ENCODE results near the gene ZNF692. TPM values are rescaled to one million over a fixed set of nuclear protein-coding genes. Genes with fewer than 3 reads are reported as not detected.

The ZNF692 gene
- total RNA-seq, 1 experiment from 2014 or later: 40.1 TPM

GRCh38 chr1:248857201-248857600, 1.7 kb downstream of the ZNF692 start:
- H3K27ac Mint-ChIP-seq: no peak overlapping the region; a peak in 1 of 7 replicates
- H3K9ac ChIP-seq (ENCODE audit: extremely low read depth, insufficient read length, low read length): peak overlapping the region; percentile 23
- no peak overlapping the region for H3K27ac ChIP-seq (ENCODE audit: insufficient read length, low read depth, low read length)

More at GRCh38 chr1:248857201-248857600, 1.7 kb downstream of the ZNF692 start:
- Histone ChIP-seq H4K8ac (replicated peaks; ENCODE audit: insufficient read length, low read depth, low read length) (no peak overlapping the region), H3T11ph (ENCODE audit: low read length) (no peak overlapping the region), H3K27me3 (ENCODE audit: insufficient read depth, low read length) (no peaks in the 10 kb centered on the region; the same call in 1 of the 2 replicates), H2BK5ac (ENCODE audit: insufficient read length, low read length) (no peak overlapping the region), H3K4me1 (ENCODE audit: insufficient read depth, low read length) (no peaks in the 10 kb centered on the region), H2BK20ac (ENCODE audit: low read depth, low read length, poor library complexity, severe bottlenecking) (no peak overlapping the region), H3K4ac (ENCODE audit: low read depth, low read length) (no peak overlapping the region), H2AK5ac (ENCODE audit: insufficient read length, low read length) (no peak overlapping the region), H3K23me2 (ENCODE audit: insufficient read length, low read depth, low read length, poor library complexity, severe bottlenecking) (peaks cover 15% of the 10 kb centered on the region), H3K79me1 (ENCODE audit: insufficient read depth, low read depth, low read length, poor library complexity, severe bottlenecking) (no peaks in the 10 kb centered on the region), H4K5ac (ENCODE audit: insufficient read length, low read depth, low read length) (no peak overlapping the region), H3K9me3 (ENCODE audit: control insufficient read depth, low read depth, low read length) (no peaks in the 10 kb centered on the region), H2BK120ac (ENCODE audit: low read depth, low read length, poor library complexity, severe bottlenecking) (no peak overlapping the region), H3K14ac (ENCODE audit: insufficient read depth, low read length) (no peak overlapping the region), H3K79me2 (ENCODE audit: insufficient read depth, low read length) (no peaks in the 10 kb centered on the region), H4K91ac (ENCODE audit: insufficient read length, low read depth, low read length) (no peak overlapping the region), H4K20me1 (ENCODE audit: control insufficient read depth, insufficient read depth, insufficient read length) (no peaks in the 10 kb centered on the region), H3K18ac (ENCODE audit: insufficient read length, low read depth, low read length) (no peak overlapping the region), H2BK15ac (ENCODE audit: low read depth, low read length) (no peak overlapping the region), H3K4me2 (ENCODE audit: insufficient read depth, insufficient read length, low read length) (peak overlapping the region; percentile 55), H2AFZ (ENCODE audit: low read length) (no peak overlapping the region), H3K23ac (ENCODE audit: insufficient read length, low read depth, low read length) (no peak overlapping the region), H2BK12ac (ENCODE audit: insufficient read length, low read depth, low read length) (no peak overlapping the region), H3K56ac (ENCODE audit: insufficient read length, low read depth, low read length) (no peak overlapping the region)
- peaks cover 10 to 14% of the 10 kb centered on the region in 2 experiments for H3K4me1 Mint-ChIP-seq
- no peak for DNase-seq
- peaks cover 0 to 30% (median 26%) of the 10 kb centered on the region in 3 experiments; a peak in 5 of 7 replicates for H3K36me3 Mint-ChIP-seq (ENCODE audit: insufficient read depth in 1 of 3, low read depth in 3 of 3)
- H3K27me3 Mint-ChIP-seq (ENCODE audit: low read depth): peaks cover 23% of the 10 kb centered on the region
- H3K9me3 Mint-ChIP-seq: peaks cover 0 to 2% of the 10 kb centered on the region in 2 experiments; a peak in 2 of 5 replicates
- WGBS (ENCODE audit: extremely low coverage, insufficient read length, low lambda C conversion rate): no CpG with 5 or more reads among the region's 7 CpGs
- H3K4me3 Mint-ChIP-seq: peak overlapping the region; percentile 87 to 92
- TF ChIP-seq CTCF (conservative IDR thresholded peaks at IDR 0.05): no peak

All from H9 (cell line).